SU-DHL-6 (cell line): Measurements from ENCODE around the gene ZNF490.

Experiments
- H2AFZ ChIP-seq: fragments of 200-600 bp; sonication (generic); 2 replicates; pipeline ENCODE4 v1.6.1; 2014; ENCODE audit warnings: low read depth, mild to moderate bottlenecking, moderate library complexity, mixed read lengths, antibody characterized with exemption, low read length; ENCODE audit not compliant: severe bottlenecking
- H3F3A ChIP-seq: fragments of 200-600 bp; shearing (Covaris generic); 2 replicates; pipeline ENCODE4 v1.6.0; 2016; ENCODE audit warnings: antibody characterized with exemption, mild to moderate bottlenecking; ENCODE audit not compliant: insufficient read depth
- H3K27ac ChIP-seq: fragments of 200-600 bp; sonication (generic); 2 replicates; pipeline ENCODE4 v1.5.1; 2016; ENCODE audit warnings: low read depth, mild to moderate bottlenecking, low read length, moderate library complexity, mixed read lengths
- H3K27me3 ChIP-seq: fragments of 200-600 bp; sonication (generic), shearing (Covaris generic); 2 replicates; pipeline ENCODE4 v1.6.0; 2014; ENCODE audit warnings: mild to moderate bottlenecking, low read length
- H3K36me3 ChIP-seq: fragments of 200-600 bp; sonication (generic); 2 replicates; pipeline ENCODE4 v1.6.1; 2014; ENCODE audit warnings: mild to moderate bottlenecking, low read length, mixed read lengths
- H3K4me2 ChIP-seq: fragments of 300-600, 200-600 bp; shearing (Covaris generic), sonication (generic); 2 replicates; pipeline ENCODE4 v1.6.0; 2014; ENCODE audit warnings: low read length, low read depth, mild to moderate bottlenecking; ENCODE audit not compliant: poor library complexity, severe bottlenecking
- H3K4me3 ChIP-seq: fragments of 200-600 bp; sonication (generic); 2 replicates; pipeline ENCODE4 v1.5.1; 2014; ENCODE audit warnings: antibody characterized with exemption, low read length, mild to moderate bottlenecking, mixed read lengths; ENCODE audit not compliant: insufficient read depth, poor library complexity, severe bottlenecking
- H3K79me2 ChIP-seq: fragments of 200-600 bp; sonication (generic); 2 replicates; pipeline ENCODE4 v1.6.1; 2014; ENCODE audit warnings: mild to moderate bottlenecking, low read length, moderate library complexity; ENCODE audit not compliant: insufficient read depth
- H3K9ac ChIP-seq: fragments of 200-600 bp; sonication (generic); 2 replicates; pipeline ENCODE4 v1.7.0; 2014; ENCODE audit warnings: mild to moderate bottlenecking, low read length
- H3K9me2 ChIP-seq: fragments of 200-600 bp; sonication (generic); replicated peaks from 2 replicates; pipeline ENCODE4 v1.6.1; 2014; ENCODE audit warnings: low read length; ENCODE audit not compliant: insufficient read depth
- H3K9me3 ChIP-seq: fragments of 200-600 bp; sonication (generic); 2 replicates; pipeline ENCODE4 v1.6.1; 2014; ENCODE audit warnings: low read length, mixed read lengths; ENCODE audit not compliant: insufficient read depth
- H4K20me1 ChIP-seq: fragments of 200-600 bp; sonication (generic); 2 replicates; pipeline ENCODE4 v1.6.1; 2014; ENCODE audit warnings: low read depth, mild to moderate bottlenecking, antibody characterized with exemption, low read length, moderate library complexity, mixed read lengths
- EZH2phosphoT487 ChIP-seq: fragments of 200-600 bp; sonication (generic), shearing (Covaris generic); conservative IDR thresholded peaks from 2 replicates; pipeline ENCODE4 v1.6.1; 2018; ENCODE audit warnings: mild to moderate bottlenecking, antibody characterized with exemption, low read length, moderate library complexity, mixed read lengths
- TF ChIP-seq, protein P1 (sequence below): fragments of 200-600 bp; sonication (generic); IDR thresholded peaks from one replicate; pipeline ENCODE4 v1.5.1; 2017; ENCODE audit warnings: antibody characterized with exemption, mild to moderate bottlenecking, low read length, moderate library complexity; ENCODE audit not compliant: insufficient read depth, poor library complexity, severe bottlenecking

Gene ZNF490

GRCh38 chr19:12617646-12618045 is 7.0 kb upstream of the ZNF490 start:
- Histone ChIP-seq H3K36me3 (peaks cover 3% of the 10 kb centered on the region; the same call in 1 of the 2 replicates), H3K4me2 (no peak overlapping the region), H2AFZ (no peak overlapping the region), H3K27ac (no peak overlapping the region), H3K9me3 (no peaks in the 10 kb centered on the region), H3K9me2 (no peaks in the 10 kb centered on the region), H3F3A (0 out of 2 replicates have a peak, but pooled peaks cover 4% of the 10 kb centered on the region), H3K4me3 (no peak overlapping the region), H3K9ac (no peak overlapping the region), H3K79me2 (peaks cover 59% of the 10 kb centered on the region), H3K27me3 (no peaks in the 10 kb centered on the region), H4K20me1 (peaks cover 11% of the 10 kb centered on the region; the same call in 1 of the 2 replicates)
- TF ChIP-seq EZH2phosphoT487 = no peak
- TF ChIP-seq, protein P1, sequence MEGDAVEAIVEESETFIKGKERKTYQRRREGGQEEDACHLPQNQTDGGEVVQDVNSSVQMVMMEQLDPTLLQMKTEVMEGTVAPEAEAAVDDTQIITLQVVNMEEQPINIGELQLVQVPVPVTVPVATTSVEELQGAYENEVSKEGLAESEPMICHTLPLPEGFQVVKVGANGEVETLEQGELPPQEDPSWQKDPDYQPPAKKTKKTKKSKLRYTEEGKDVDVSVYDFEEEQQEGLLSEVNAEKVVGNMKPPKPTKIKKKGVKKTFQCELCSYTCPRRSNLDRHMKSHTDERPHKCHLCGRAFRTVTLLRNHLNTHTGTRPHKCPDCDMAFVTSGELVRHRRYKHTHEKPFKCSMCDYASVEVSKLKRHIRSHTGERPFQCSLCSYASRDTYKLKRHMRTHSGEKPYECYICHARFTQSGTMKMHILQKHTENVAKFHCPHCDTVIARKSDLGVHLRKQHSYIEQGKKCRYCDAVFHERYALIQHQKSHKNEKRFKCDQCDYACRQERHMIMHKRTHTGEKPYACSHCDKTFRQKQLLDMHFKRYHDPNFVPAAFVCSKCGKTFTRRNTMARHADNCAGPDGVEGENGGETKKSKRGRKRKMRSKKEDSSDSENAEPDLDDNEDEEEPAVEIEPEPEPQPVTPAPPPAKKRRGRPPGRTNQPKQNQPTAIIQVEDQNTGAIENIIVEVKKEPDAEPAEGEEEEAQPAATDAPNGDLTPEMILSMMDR = no peak

DNA sequence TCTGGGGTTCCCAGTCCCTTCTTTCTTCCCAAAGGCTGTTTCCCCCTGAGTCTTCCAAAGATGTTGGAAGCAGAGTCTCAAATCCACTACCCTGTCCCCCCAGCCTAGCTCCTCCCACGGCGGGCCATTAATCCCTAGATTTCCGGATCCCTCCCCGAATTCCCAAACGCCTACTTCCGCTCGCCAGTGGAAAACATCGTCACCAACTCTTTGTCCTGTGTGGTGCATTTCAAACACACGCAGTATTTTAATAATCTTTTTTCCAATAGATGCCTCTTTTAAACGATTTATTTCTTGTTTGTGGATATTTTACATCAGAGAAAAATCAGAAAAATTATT is 717 bp upstream of the ZNF490 start:
- Histone ChIP-seq H3K9me2 (no peaks in the 10 kb centered on the region), H2AFZ (peak overlapping the region; percentile 65), H3K4me2 (peak overlapping the region; percentile 99), H3K36me3 (peaks cover 3% of the 10 kb centered on the region; the same call in 1 of the 2 replicates), H3K79me2 (peaks cover 29% of the 10 kb centered on the region), H3K27me3 (no peaks in the 10 kb centered on the region), H3K9ac (peak overlapping the region; percentile 80), H3K9me3 (no peaks in the 10 kb centered on the region), H3K27ac (peak overlapping the region; percentile 78; the same call in 1 of the 2 replicates), H4K20me1 (peaks cover 7% of the 10 kb centered on the region; the same call in 1 of the 2 replicates), H3F3A (peaks cover 16% of the 10 kb centered on the region), H3K4me3 (peak overlapping the region; percentile 98)
- no peak for TF ChIP-seq EZH2phosphoT487
- TF ChIP-seq, protein P1 = no peak

GRCh38 chr19:12607631-12608030 is 3.0 kb downstream of the ZNF490 start:
- no peak for TF ChIP-seq EZH2phosphoT487
- TF ChIP-seq, protein P1 = no peak
- Histone ChIP-seq H3K4me2 (no peak overlapping the region), H3K27me3 (no peaks in the 10 kb centered on the region), H3K36me3 (no peaks in the 10 kb centered on the region), H3K4me3 (no peak overlapping the region), H4K20me1 (no peaks in the 10 kb centered on the region), H3K79me2 (peaks cover 15% of the 10 kb centered on the region), H3K9me2 (no peaks in the 10 kb centered on the region), H3K27ac (no peak overlapping the region), H3K9me3 (no peaks in the 10 kb centered on the region), H3K9ac (no peak overlapping the region), H2AFZ (no peak overlapping the region), H3F3A (peaks cover 12% of the 10 kb centered on the region)
